ENCODE measurements around the gene NFAT5.

Gene NFAT5

DNA sequence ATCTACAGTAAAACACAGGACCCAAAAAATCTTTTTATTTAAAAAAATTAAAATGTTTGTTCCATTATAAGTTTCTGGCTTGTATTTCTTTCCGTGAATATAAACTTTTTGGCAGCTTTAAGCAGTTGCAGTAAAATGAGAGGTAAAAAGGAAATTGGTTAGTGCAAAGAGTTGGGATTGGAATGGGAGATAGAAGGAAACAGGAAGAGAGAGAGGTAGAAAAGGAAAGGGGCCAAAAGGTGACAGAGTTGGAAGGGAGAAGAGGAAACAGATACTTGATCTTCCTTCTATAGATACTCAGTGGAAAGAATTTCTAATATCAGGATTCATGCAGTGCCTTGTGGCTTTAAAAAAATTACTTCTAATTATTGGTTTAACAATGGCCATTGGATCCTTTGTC is 97.1 kb downstream of the NFAT5 start:
- TF ChIP-seq EP300 (IDR thresholded peaks at IDR 0.05; ENCODE audit: borderline replicate concordance): no peak
- TF ChIP-seq TCF12 (IDR thresholded peaks at IDR 0.05; ENCODE audit: low read depth): no peak
- TF ChIP-seq, protein P1, sequence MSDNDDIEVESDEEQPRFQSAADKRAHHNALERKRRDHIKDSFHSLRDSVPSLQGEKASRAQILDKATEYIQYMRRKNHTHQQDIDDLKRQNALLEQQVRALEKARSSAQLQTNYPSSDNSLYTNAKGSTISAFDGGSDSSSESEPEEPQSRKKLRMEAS (IDR thresholded peaks at IDR 0.05): no peak
- no peak for TF ChIP-seq NFIC (IDR thresholded peaks at IDR 0.05)
- no peak for TF ChIP-seq ZBTB7A (IDR thresholded peaks at IDR 0.05; ENCODE audit: low read depth)
- TF ChIP-seq TEAD4 (IDR thresholded peaks at IDR 0.05): no peak
- no peak for TF ChIP-seq CEBPB (IDR thresholded peaks at IDR 0.05)
- TF ChIP-seq, protein P2, sequence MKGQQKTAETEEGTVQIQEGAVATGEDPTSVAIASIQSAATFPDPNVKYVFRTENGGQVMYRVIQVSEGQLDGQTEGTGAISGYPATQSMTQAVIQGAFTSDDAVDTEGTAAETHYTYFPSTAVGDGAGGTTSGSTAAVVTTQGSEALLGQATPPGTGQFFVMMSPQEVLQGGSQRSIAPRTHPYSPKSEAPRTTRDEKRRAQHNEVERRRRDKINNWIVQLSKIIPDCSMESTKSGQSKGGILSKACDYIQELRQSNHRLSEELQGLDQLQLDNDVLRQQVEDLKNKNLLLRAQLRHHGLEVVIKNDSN (IDR thresholded peaks at IDR 0.05): no peak
- TF ChIP-seq FOXM1 (IDR thresholded peaks at IDR 0.05; ENCODE audit: borderline replicate concordance, low read depth): no peak
- no peak for TF ChIP-seq RAD21 (IDR thresholded peaks at IDR 0.05; ENCODE audit: low read depth)
- TF ChIP-seq YY1 (IDR thresholded peaks at IDR 0.05; ENCODE audit: low read depth): no peak
- TF ChIP-seq TAF1 (IDR thresholded peaks at IDR 0.05; ENCODE audit: low read depth): no peak

DNA sequence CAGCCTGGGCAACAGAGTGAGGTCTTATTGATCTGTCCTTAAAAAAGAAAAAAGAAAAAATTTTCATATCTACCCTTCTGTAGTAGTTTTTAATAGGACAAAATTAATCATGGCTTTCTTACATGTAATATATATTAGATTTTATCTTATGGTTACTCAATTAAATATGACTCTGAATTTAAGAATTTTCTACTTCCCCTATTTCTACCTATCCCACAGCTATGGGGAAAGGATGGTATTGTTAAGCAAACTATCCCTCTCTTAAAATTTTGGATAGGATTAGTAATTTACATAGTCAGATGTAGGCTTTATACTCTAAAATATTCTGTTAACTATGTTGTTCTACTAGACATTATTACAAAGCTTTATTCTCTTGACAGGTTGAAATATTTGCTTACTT is 98.1 kb downstream of the NFAT5 start:
- TF ChIP-seq RAD21 (IDR thresholded peaks at IDR 0.05; ENCODE audit: low read depth): no peak

DNA sequence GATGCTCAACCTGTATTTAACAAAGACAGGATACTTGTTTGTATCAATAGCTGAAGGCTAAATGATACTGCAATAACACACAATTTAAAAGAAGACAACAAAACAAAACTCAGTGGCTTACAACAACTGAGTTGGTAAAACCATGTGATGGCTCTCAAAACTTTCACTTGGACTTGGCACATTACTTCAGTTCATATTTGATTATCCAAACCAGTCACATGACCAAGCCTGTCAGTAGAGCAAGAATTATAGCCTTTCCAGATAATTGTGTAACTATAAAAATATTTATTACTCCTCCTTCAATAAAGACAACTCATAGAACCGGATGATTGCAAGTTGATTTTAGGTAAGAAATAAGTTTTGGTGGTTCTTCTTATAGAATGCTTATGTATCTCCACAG is 103.8 kb downstream of the NFAT5 start:
- no peak for TF ChIP-seq RAD21 (IDR thresholded peaks at IDR 0.05; ENCODE audit: low read depth)
- TF ChIP-seq, protein P2 (IDR thresholded peaks at IDR 0.05): peak; percentile 35; the same call in 1 of the 2 replicates

DNA sequence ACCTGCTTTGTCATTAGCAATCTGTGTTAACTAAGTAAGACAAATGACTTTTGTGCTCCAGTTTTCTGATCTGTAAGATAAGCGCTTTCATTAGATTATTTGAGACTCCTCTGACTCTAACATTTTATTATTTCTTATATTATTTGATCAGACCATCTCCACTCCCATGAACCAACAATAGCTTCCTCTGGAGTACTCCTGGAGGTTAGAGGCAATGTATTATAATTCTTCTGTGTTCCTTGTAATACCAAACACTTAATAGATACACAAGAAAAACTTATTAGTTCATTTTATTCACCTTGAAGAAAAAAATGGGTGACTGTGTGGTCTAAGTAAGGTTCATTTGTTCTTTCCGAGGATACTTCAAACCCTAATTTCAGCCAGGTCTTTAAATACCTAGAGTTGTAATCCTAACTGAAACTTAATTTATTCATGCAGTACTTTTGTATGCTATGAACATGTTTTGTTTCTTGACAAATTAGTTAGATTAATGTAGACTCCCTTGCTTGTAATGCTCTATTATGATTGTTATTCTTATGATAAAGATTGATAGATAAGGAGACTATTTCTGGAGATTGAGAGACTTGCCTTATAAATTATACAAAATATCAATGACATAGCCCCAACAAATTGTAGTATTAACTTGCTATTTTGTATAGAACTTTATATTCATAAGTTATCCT is 106.7 kb downstream of the NFAT5 start:
- TF ChIP-seq TAF1 (IDR thresholded peaks at IDR 0.05; ENCODE audit: low read depth): no peak
- no peak for TF ChIP-seq ZBTB7A (IDR thresholded peaks at IDR 0.05; ENCODE audit: low read depth)
- TF ChIP-seq TEAD4 (IDR thresholded peaks at IDR 0.05): no peak
- TF ChIP-seq NFIC (IDR thresholded peaks at IDR 0.05): no peak
- TF ChIP-seq, protein P3, sequence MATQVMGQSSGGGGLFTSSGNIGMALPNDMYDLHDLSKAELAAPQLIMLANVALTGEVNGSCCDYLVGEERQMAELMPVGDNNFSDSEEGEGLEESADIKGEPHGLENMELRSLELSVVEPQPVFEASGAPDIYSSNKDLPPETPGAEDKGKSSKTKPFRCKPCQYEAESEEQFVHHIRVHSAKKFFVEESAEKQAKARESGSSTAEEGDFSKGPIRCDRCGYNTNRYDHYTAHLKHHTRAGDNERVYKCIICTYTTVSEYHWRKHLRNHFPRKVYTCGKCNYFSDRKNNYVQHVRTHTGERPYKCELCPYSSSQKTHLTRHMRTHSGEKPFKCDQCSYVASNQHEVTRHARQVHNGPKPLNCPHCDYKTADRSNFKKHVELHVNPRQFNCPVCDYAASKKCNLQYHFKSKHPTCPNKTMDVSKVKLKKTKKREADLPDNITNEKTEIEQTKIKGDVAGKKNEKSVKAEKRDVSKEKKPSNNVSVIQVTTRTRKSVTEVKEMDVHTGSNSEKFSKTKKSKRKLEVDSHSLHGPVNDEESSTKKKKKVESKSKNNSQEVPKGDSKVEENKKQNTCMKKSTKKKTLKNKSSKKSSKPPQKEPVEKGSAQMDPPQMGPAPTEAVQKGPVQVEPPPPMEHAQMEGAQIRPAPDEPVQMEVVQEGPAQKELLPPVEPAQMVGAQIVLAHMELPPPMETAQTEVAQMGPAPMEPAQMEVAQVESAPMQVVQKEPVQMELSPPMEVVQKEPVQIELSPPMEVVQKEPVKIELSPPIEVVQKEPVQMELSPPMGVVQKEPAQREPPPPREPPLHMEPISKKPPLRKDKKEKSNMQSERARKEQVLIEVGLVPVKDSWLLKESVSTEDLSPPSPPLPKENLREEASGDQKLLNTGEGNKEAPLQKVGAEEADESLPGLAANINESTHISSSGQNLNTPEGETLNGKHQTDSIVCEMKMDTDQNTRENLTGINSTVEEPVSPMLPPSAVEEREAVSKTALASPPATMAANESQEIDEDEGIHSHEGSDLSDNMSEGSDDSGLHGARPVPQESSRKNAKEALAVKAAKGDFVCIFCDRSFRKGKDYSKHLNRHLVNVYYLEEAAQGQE (IDR thresholded peaks at IDR 0.05; ENCODE audit: low read depth): no peak
- no peak for TF ChIP-seq CREB1 (IDR thresholded peaks at IDR 0.05; ENCODE audit: low read depth)
- no peak for TF ChIP-seq EGR1 (IDR thresholded peaks at IDR 0.05)

DNA sequence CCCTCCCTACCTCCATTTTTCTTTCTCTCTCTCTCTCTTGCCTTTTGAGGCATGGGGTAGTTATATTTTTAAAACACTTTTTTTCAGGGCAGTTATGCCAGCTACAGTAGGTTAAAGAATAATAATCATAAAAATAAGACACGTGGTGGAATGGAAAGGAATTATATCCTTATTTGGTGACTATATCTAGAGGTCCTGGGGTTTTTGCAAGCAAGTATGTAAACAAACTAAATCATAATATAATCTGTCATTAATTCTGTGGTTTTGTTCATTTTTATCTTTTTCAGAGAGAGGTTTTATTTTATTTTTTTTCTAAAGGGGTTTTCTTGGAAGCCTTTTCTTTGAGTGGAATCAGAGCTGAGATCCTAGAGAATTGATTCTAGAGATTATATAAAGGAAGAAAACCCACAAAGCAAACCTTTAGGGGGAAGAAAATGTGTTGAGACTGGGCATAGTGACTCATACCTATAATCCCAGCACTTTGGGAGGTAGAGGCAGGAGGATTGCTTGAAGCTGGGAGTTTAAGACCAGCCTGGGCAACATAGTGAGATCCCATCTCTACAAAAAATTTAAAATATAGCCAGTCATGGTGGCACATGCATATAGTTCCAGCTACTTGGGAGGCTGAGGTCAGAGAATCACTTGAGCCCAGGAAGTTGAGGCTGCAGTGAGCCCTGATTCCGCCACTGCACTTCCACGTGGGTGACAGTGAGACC is 107.4 kb downstream of the NFAT5 start:
- no peak for TF ChIP-seq YY1 (IDR thresholded peaks at IDR 0.05; ENCODE audit: low read depth)
- TF ChIP-seq, protein P3 (IDR thresholded peaks at IDR 0.05; ENCODE audit: low read depth): no peak
- TF ChIP-seq NFIC (IDR thresholded peaks at IDR 0.05): no peak
- TF ChIP-seq CREB1 (IDR thresholded peaks at IDR 0.05; ENCODE audit: low read depth): no peak
- no peak for TF ChIP-seq EP300 (IDR thresholded peaks at IDR 0.05; ENCODE audit: borderline replicate concordance)
- no peak for TF ChIP-seq RAD21 (IDR thresholded peaks at IDR 0.05; ENCODE audit: low read depth)
- TF ChIP-seq TEAD4 (IDR thresholded peaks at IDR 0.05): no peak
- TF ChIP-seq CEBPB (IDR thresholded peaks at IDR 0.05): no peak
- TF ChIP-seq, protein P2 (IDR thresholded peaks at IDR 0.05): no peak
- no peak for TF ChIP-seq TAF1 (IDR thresholded peaks at IDR 0.05; ENCODE audit: low read depth)
- no peak for TF ChIP-seq TCF12 (IDR thresholded peaks at IDR 0.05; ENCODE audit: low read depth)

DNA sequence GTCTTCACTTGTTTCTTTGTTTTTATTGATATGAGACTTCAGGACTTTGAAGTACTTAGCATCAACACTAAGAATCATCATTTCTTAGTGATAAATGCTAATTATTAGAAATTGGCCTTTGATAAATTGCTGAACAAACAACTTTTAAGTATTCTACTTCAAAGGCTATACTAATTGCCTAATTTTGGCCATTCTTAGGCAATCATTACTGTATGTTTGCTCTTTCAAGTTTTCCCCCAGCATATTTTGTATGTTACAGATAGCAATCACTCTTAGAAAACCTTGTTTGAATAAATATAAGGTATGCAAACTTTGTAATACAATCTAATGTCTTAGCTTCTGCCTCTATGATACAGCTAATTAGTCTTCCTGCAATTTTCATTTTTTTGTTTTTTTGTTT is 114.6 kb downstream of the NFAT5 start:
- TF ChIP-seq TEAD4 (IDR thresholded peaks at IDR 0.05) (no peak), CEBPB (IDR thresholded peaks at IDR 0.05) (no peak), NFIC (IDR thresholded peaks at IDR 0.05) (no peak), EP300 (IDR thresholded peaks at IDR 0.05; ENCODE audit: borderline replicate concordance) (no peak)

Data from Ishikawa (cell line).